GM19395 (cell line): Measurements from ENCODE around the gene KIAA0232.

Experiments
- ATAC-seq: cut with Tn5 transposase; IDR thresholded peaks from one replicate; pipeline ENCODE4 v1.9.1; 2021; ENCODE audit warnings: mild to moderate bottlenecking, moderate library complexity; ENCODE audit not compliant: unreplicated experiment

KIAA0232 gene

DNA sequence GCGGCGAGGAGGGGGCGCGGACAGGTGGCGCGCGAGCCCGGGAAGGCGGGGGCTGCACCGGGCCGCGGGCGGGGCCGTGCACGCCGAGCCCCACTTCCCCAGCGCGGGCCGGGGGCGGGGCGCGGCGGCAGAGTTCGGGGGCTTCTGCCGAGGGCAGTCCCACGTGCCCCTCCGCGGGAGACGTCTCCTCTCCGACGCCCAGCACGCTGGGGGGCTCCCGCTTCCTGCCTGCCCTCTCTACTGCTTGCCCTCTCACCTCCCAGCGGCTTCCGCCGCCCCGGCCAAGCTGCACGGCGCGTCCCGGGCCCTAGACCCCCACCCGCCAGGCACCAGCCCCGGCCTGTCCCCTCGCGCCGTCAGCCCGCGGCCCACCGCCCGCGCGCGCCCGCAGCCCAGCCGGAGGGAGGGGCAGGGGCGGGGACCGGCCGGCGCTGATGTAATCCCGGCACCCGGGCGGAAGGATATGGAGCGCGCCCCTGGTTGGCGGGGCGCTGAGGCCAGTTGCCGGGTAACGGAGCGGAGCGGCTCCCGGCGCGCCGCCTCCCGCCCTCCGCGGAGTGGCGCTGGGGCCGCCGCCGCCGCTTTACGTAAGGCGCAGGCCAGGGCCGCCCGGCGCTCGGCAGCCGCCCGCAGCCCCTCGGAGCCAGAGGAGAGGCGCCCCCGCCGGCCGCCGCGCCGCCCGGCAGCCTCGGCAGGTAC lies at the start of gene KIAA0232:
Gene KIAA0232, plus strand, starts transcription at position 581 of the 699 bp plus-strand sequence. CDS start 41,727 bp downstream, outside the sequence.
- ATAC-seq: peak; percentile 72

GRCh38 chr4:6733358-6734164 lies 49.0 kb upstream of the KIAA0232 start:
- no peak for ATAC-seq

- ATAC-seq: no peak
Observed at GRCh38 chr4:6734165-6734786, 48.3 kb upstream of the KIAA0232 start.

DNA sequence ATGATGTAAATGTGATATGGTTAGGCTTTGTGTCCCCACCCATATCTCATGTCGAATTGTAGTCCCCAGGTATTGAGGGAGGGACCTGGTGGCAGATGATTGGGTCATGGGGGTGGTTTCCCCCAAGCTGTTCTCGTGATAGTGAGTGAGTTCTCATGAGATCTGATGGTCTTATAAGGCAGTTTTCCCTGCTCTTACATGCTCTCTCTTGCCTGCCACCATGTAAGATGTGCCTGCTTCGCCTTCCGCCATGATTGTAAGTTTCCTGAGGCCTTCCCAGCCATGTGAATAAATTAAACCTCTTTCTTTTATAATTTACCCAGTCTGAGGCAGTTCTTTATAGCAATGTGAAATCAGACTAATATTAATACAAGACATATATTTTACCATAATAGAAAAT lies 42.6 kb upstream of the KIAA0232 start:
- ATAC-seq: no peak

DNA sequence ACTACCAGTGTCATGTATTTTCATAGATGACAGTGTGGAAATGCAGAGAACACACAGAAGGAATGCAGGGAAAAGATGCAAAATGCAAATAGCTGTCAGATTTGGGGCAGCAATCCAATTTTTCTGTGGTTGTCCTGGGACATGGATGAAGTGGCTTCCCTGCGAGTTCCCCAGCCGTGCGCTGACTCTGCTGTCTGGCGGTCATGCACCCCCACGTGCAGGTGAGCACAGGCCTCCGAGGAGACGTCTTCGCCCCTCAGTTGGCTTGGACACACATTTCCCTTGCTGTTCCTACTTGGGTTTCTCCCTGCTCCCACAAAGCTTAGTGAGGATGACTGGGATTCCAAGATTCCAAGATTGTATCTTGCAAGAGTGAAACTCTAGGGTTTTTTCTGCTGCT lies 42.2 kb upstream of the KIAA0232 start:
- ATAC-seq: no peak

GRCh38 chr4:6742507-6742906 lies 40.0 kb upstream of the KIAA0232 start:
- no peak for ATAC-seq

GRCh38 chr4:6742989-6743388 lies 39.5 kb upstream of the KIAA0232 start:
- ATAC-seq: no peak

GRCh38 chr4:6746721-6747293 lies 35.7 kb upstream of the KIAA0232 start:
- no peak for ATAC-seq

DNA sequence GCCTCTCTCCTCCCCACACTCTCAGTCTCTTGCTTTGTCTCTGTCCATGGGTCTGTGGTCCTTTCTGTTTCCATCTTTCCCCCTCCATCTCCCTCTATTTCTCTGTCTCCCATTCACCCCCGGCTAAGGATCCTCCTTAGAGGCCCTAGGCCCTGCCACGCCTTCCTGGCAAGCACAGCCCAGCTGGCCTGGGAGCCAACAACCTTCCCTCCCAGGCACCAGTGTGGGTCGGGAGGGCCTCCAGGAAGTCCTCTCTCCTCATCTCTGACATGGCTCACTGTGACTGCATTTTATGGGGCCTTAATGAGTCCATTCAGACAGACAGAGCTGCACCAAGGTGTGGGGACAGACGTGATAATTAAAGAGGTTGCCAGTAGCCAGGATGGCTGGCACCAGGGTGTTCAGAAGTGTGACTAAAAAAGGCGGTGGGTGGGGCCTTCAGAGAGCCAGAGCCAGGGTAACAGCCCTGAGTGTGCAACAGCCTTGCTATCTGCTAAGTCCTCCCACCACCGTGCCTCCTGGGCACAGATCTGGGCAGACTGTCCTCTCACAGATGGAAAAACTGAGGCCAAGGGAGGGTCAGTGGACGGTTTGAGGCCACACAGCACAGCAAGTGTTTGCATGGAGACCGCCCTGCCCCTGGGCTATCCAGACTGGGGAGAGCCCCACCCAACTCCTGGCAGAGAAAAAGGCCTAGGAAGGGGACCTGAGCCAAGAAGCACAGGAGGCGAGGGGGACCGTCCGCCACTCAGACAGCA lies 35.1 kb upstream of the KIAA0232 start:
- no peak for ATAC-seq

- no peak for ATAC-seq
Observed at GRCh38 chr4:6748286-6748685, 34.2 kb upstream of the KIAA0232 start.

GRCh38 chr4:6749340-6750171 lies 33.0 kb upstream of the KIAA0232 start:
- no peak for ATAC-seq

DNA sequence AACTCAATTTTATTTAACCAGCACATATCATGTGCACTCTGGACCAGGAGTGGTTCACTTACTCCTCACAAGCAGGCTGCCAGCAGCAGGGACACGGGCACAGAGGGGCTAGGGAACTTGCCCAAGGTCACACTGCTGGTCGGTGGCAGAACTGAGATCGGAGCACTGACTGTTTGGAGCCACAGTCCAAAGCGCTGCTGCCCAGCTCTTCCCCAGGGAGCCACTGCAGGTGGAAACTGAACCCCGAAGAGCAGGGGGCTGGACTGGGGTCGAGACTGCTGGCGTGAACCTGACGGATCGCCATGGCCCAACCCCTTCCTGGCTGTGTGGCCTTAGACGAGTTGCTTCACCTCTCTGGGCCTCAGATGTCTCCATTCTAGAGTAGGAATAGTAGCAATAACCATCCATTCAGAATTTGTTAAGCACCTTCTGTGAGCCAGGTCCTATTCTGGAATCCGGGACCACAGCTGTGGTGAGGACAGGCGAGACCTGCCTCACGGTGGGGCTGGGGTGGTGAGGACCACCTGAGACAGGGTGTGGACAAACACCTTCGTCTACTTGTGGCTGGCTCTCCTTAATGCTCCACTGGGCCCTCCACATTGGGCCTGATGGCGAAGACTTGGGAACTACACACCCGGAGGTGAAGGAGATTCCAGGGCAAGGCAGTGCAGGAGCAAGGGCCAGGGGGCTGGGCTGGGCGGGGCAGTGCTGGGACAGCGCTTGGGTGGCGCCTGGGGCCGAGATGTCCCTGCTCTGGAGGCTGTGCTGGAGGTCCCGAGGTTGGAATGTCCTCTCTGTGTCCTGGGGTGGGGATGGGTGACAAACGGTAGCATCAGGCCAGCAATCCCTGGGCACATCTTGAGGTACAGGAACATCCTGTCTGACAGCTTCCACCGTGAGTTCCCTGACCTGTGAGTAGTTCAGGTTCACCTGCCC lies 32.0 kb upstream of the KIAA0232 start:
- no peak for ATAC-seq

DNA sequence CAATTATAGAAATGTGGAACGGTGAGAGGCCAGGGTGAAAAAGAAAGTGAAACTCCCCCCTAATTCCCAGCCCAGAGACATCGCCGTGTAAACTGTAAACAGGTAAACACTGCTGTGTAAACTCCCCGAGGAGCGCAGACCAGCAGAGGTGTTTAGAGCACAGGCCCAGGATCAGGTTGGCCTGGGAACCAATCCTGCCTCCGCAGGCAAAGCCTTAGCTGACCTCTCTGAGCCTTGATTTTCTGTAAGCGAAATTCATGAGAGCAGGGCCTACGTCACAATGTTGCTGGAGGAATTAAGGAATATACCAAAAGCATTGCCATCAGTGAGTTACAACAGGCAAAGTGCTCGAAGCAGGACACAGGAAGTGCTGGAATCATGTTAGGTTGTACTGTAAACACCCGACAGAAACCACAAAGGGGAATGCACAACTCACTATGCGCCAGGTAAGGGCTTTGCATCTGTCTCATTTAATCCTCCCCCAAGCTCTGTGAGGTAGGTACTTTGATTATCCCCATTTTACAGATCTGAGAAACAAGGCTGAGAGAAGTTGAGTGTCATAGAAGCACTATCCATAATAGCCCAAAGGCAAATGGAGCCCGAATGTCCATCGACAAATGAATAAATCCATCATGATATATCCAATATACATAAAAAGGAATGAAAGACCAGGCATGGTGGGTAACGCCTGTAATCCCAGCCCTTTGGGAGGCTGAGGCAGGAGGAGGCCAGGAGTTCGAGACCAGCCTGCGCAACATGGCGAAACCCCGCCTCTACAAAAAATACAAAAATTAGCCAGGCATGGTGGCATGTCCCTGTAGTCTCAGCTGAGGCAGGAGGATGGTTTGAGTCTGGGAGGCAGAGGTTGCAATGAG lies 30.7 kb upstream of the KIAA0232 start:
- no peak for ATAC-seq

- ATAC-seq: no peak
Observed at GRCh38 chr4:6752486-6752829, 30.1 kb upstream of the KIAA0232 start.

- no peak for ATAC-seq
Observed at GRCh38 chr4:6753103-6753560, 29.4 kb upstream of the KIAA0232 start.

GRCh38 chr4:6753891-6754290 lies 28.6 kb upstream of the KIAA0232 start:
- no peak for ATAC-seq

GRCh38 chr4:6754481-6755087 lies 27.9 kb upstream of the KIAA0232 start:
- no peak for ATAC-seq
